Left ventricle myocardium inferior (tissue), 1 donor: Measurements from ENCODE around the gene ACOX1. TPM values are rescaled to one million over a fixed set of nuclear protein-coding genes. Genes with fewer than 3 reads are reported as not detected.

Experiments used
- DNase-seq: peaks from one replicate; pipeline ENCODE4 v3.0.0-alpha.2; 2020
- H3K27ac ChIP-seq: fragments of 200-600 bp; replicated peaks from 2 replicates; pipeline ENCODE4 v1.8.0; 2021
- H3K27me3 ChIP-seq: fragments of 200-600 bp; 2 replicates; pipeline ENCODE4 v1.8.0; 2021; ENCODE audit warnings: low read depth
- H3K36me3 ChIP-seq: fragments of 200-600 bp; 2 replicates; pipeline ENCODE4 v1.8.0; 2021
- H3K4me1 ChIP-seq: fragments of 200-600 bp; 2 replicates; pipeline ENCODE4 v1.8.0; 2021
- H3K4me3 ChIP-seq: fragments of 200-600 bp; 2 replicates; pipeline ENCODE4 v1.8.0; 2021; ENCODE audit warnings: mild to moderate bottlenecking, moderate library complexity
- H3K9me3 ChIP-seq: fragments of 200-600 bp; replicated peaks from 2 replicates; pipeline ENCODE4 v1.8.0; 2021
- intact Hi-C: fragments of 100-400 bp; cut with micrococcal nuclease; formaldehyde crosslinking; loops from one replicate; pipeline ENCODE4 v1.11.0; 2022
- total RNA-seq: library from RNA; stranded (reverse); fragmentation: NEBNext Ultra II Directional; extraction: Animal tissue kit (Norgen Biotek cat#: 25700); gene quantifications from one replicate; pipeline ENCODE4 v1.2.1, GENCODE V29; 2021
- TF ChIP-seq, protein P1 (sequence below): fragments of 200-600 bp; IDR thresholded peaks from 2 replicates; pipeline ENCODE4 v1.8.0; 2021; ENCODE audit warnings: antibody characterized with exemption, mild to moderate bottlenecking, borderline replicate concordance
- donor health status: DM: no; HTN: yes; CAD: no; lungs with severe emphysema.

The ACOX1 gene
- total RNA-seq, 1 donor from 2014 or later, result 76.4 TPM

DNA sequence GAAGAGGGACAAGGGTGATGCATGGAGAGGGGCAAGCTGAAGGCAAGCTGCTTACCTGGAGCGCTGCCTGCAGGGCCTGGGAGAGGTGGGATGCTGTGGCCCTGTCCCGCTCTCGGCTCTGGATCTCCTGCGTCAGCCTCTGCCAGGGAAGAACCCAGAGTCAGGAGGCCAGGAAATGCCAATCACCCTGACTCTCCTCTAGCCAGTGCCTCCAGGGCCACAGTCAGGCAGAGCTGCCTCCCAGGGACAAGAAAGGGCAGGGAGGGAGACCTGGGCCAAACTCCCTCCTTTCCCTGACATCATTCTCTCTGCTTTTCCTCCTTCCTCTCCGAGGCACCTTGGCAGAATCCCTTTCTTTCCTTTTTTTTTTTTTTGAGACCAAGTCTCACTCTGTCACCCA, 33.0 kb upstream of the ACOX1 start:
- Histone ChIP-seq H3K9me3 (no peaks in the 10 kb centered on the region), H3K27me3 (peaks cover 17% of the 10 kb centered on the region), H3K4me3 (no peak overlapping the region), H3K4me1 (peaks cover 6% of the 10 kb centered on the region), H3K36me3 (no peaks in the 10 kb centered on the region), H3K27ac (no peak overlapping the region)
- TF ChIP-seq, protein P1, sequence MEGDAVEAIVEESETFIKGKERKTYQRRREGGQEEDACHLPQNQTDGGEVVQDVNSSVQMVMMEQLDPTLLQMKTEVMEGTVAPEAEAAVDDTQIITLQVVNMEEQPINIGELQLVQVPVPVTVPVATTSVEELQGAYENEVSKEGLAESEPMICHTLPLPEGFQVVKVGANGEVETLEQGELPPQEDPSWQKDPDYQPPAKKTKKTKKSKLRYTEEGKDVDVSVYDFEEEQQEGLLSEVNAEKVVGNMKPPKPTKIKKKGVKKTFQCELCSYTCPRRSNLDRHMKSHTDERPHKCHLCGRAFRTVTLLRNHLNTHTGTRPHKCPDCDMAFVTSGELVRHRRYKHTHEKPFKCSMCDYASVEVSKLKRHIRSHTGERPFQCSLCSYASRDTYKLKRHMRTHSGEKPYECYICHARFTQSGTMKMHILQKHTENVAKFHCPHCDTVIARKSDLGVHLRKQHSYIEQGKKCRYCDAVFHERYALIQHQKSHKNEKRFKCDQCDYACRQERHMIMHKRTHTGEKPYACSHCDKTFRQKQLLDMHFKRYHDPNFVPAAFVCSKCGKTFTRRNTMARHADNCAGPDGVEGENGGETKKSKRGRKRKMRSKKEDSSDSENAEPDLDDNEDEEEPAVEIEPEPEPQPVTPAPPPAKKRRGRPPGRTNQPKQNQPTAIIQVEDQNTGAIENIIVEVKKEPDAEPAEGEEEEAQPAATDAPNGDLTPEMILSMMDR, result no peak
- intact Hi-C loops, result no loop called here
- DNase-seq, result no peak

- peaks cover 9% of the 10 kb centered on the region for H3K27me3 ChIP-seq
- no peak overlapping the region for H3K4me3 ChIP-seq
- no peaks in the 10 kb centered on the region for H3K36me3 ChIP-seq
- no peaks in the 10 kb centered on the region for H3K9me3 ChIP-seq
- H3K4me1 ChIP-seq, result peaks cover 10% of the 10 kb centered on the region
- no peak overlapping the region for H3K27ac ChIP-seq
- TF ChIP-seq, protein P1, result no peak
- intact Hi-C loops, result loop anchor here (5.0 kb wide), 1 partner anchor 103 kb away; no protein-coding TSS in a partner anchor
- no peak for DNase-seq
Observed at GRCh38 chr17:76009969-76010661, 31.1 kb upstream of the ACOX1 start.

GRCh38 chr17:76009447-76009846, 30.5 kb upstream of the ACOX1 start:
- DNase-seq, result no peak
- H3K36me3 ChIP-seq, result no peaks in the 10 kb centered on the region
- no peak overlapping the region for H3K27ac ChIP-seq
- H3K4me1 ChIP-seq, result peaks cover 9% of the 10 kb centered on the region
- intact Hi-C loops, result loop anchor here (5.0 kb wide), 1 partner anchor 102 kb away; no protein-coding TSS in a partner anchor
- no peaks in the 10 kb centered on the region for H3K9me3 ChIP-seq
- peaks cover 2% of the 10 kb centered on the region for H3K27me3 ChIP-seq
- no peak overlapping the region for H3K4me3 ChIP-seq
- TF ChIP-seq, protein P1, result no peak

DNA sequence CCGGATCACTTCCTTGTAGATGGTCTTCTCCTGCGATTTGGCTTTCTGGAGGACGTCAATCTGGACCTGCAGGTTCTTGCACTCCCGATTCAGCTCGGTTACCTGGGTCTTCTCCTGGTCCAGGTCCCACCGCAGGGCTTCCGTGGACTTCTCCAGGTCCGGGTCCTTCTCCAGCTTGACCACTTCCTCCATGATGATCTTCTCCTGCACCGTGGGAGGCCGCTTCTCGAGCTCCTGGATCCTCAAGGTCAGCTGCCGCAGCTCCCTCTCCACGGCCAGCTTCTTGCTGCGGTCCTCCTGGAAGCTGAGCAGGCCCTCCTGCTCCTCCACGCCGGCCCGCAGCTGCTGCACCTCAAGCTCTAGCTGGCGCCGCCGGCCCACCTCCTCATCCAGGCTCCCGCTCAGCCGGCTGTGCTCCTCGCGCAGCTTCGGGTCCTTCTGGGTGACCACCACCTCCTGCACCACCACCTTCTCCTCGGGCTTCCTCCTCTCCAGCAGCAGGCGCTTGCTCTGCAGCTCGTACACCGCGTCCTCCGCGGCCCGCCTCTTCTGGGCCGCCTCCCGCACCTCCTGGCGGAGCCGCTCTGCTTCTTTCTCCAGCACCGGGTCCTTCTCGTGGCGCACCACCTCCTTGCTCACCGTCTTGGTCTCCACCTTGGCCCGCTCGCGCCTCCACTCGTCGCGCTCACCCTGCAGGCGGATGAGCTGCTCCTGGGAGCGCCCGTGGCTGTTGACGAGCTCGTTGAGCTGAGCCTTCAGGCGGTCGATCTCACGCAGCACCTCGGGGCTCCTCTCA, 29.9 kb upstream of the ACOX1 start:
- H3K4me1 ChIP-seq, result peaks cover 8% of the 10 kb centered on the region
- H3K27ac ChIP-seq, result no peak overlapping the region
- H3K36me3 ChIP-seq, result no peaks in the 10 kb centered on the region
- H3K9me3 ChIP-seq, result no peaks in the 10 kb centered on the region
- no peaks in the 10 kb centered on the region for H3K27me3 ChIP-seq
- TF ChIP-seq, protein P1, result no peak
- intact Hi-C loops, result loop anchor here (5.0 kb wide), 1 partner anchor 102 kb away; no protein-coding TSS in a partner anchor
- DNase-seq, result no peak
- H3K4me3 ChIP-seq, result no peak overlapping the region

DNA sequence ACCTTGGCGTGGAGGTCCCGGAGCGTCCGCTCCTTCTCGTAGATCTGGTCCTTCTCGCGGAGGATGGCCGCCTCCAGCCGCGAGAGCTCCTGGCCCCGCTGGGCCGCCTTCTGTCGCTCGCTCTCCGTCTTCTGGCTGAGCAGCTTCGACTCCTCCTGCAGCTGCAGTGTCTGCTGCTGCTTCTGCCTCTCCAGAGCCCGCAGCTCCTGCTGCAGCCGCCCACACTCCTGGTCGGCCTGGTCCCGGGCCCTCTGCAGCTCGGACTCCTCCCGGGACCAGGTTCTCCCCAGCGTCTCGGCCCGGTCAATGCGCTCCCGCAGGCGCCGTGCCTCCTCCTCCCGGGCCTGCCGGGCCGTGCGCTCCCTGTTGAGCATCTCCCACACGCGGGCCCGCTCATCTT, 29.2 kb upstream of the ACOX1 start:
- no peaks in the 10 kb centered on the region for H3K9me3 ChIP-seq
- TF ChIP-seq, protein P1, result no peak
- DNase-seq, result no peak
- H3K27me3 ChIP-seq, result no peaks in the 10 kb centered on the region
- H3K36me3 ChIP-seq, result no peaks in the 10 kb centered on the region
- peaks cover 14% of the 10 kb centered on the region for H3K4me1 ChIP-seq
- no peak overlapping the region for H3K27ac ChIP-seq
- intact Hi-C loops, result loop anchor here (5.0 kb wide), 1 partner anchor 101 kb away; no protein-coding TSS in a partner anchor
- no peak overlapping the region for H3K4me3 ChIP-seq
